HG03565 (cell line): ENCODE results near the gene DPP10.

ENCODE experiments used
- ATAC-seq: cut with Tn5 transposase; IDR thresholded peaks from one replicate; pipeline ENCODE4 v1.9.1; 2021; ENCODE audit warnings: mild to moderate bottlenecking, moderate library complexity; ENCODE audit not compliant: unreplicated experiment

The DPP10 gene

GRCh38 chr2:115105966-115106365 lies 663.5 kb downstream of the DPP10 start:
- no peak for ATAC-seq

- ATAC-seq, result no peak
Observed at GRCh38 chr2:115115135-115115534, 672.7 kb downstream of the DPP10 start.

- no peak for ATAC-seq
Observed at GRCh38 chr2:115118306-115118705, 675.9 kb downstream of the DPP10 start.

- no peak for ATAC-seq
Observed at GRCh38 chr2:115119086-115119485, 676.6 kb downstream of the DPP10 start.

- no peak for ATAC-seq
Observed at GRCh38 chr2:115122701-115123100, 680.3 kb downstream of the DPP10 start.

GRCh38 chr2:115124817-115125216 lies 682.4 kb downstream of the DPP10 start:
- no peak for ATAC-seq

GRCh38 chr2:115129536-115129935 lies 687.1 kb downstream of the DPP10 start:
- ATAC-seq, result no peak

- no peak for ATAC-seq
Observed at GRCh38 chr2:115160531-115161080, 718.2 kb downstream of the DPP10 start.

- no peak for ATAC-seq
Observed at GRCh38 chr2:115161081-115161770, 718.8 kb downstream of the DPP10 start.

GRCh38 chr2:115161771-115162493 lies 719.5 kb downstream of the DPP10 start:
- no peak for ATAC-seq

GRCh38 chr2:115162494-115163293 lies 720.3 kb downstream of the DPP10 start:
- ATAC-seq, result no peak

GRCh38 chr2:115163572-115163971 lies 721.1 kb downstream of the DPP10 start:
- ATAC-seq, result no peak

GRCh38 chr2:115165529-115166109 lies 723.2 kb downstream of the DPP10 start:
- no peak for ATAC-seq

- ATAC-seq, result no peak
Observed at GRCh38 chr2:115168457-115168856, 726.0 kb downstream of the DPP10 start.

- no peak for ATAC-seq
Observed at GRCh38 chr2:115169814-115170213, 727.4 kb downstream of the DPP10 start.

GRCh38 chr2:115171751-115172150 lies 729.3 kb downstream of the DPP10 start:
- no peak for ATAC-seq

- no peak for ATAC-seq
Observed at GRCh38 chr2:115174651-115175050, 732.2 kb downstream of the DPP10 start.

- ATAC-seq, result no peak
Observed at GRCh38 chr2:115183144-115183543, 740.7 kb downstream of the DPP10 start.

- ATAC-seq, result no peak
Observed at GRCh38 chr2:115190459-115190858, 748.0 kb downstream of the DPP10 start.

GRCh38 chr2:115194623-115195022 lies 752.2 kb downstream of the DPP10 start:
- peak; percentile 59 for ATAC-seq

- ATAC-seq, result no peak
Observed at GRCh38 chr2:115196587-115196986, 754.1 kb downstream of the DPP10 start.
